Renal cortex interstitium (tissue), 11 donors: ENCODE measurements around the gene HHATL. TPM values are rescaled to one million over a fixed set of nuclear protein-coding genes. Genes with fewer than 3 reads are reported as not detected.

Experiments
- DNase-seq, 11 donors: peaks; one replicate each; pipeline ENCODE4 v3.0.0-alpha.2; 2013; ENCODE audit warnings: low read depth in 9 of 11, low spot score in 4 of 11; ENCODE audit errors: extremely low read depth in 1 of 11
- polyA plus RNA-seq, 3 donors: library from polyadenylated mRNA; unstranded; fragments of 120-200 nt; gene quantifications; one replicate each; pipeline ENCODE4 v1.2.1, GENCODE V29; 2013; ENCODE audit not compliant: insufficient read length in 3 of 3

The HHATL gene
- polyA plus RNA-seq, 3 donors = 0.54 to 0.66 (median 0.61) TPM

DNA sequence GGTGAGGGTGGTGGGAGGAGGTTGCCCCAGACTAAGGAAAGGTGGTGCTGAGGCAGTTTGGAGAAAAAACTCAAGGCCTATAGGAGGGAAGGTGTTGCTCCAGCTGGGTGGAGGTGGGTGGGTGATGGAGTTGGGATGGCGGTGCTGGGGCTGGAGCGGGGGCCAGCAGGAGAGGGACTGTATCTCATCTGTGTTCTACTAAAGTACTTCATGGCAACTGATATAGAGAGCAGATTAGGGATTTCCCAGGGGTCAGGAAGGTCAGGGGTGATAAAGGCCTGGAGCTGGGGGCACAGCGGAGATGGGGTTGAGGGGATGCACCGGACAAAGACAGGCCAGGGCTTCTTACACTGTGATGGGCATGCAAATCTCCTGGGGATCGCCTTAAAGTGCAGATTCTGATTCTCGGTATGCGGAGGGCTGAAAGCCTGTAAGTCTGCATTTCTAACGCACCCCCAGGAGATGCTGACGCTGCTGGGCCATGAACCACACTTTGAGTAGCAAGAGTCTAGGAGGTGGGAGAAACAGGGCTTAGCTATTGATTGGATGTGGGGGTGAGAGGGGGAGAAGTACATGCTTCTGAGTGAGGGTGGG is 13.1 kb downstream of the HHATL start:
- DNase-seq = no peak

DNA sequence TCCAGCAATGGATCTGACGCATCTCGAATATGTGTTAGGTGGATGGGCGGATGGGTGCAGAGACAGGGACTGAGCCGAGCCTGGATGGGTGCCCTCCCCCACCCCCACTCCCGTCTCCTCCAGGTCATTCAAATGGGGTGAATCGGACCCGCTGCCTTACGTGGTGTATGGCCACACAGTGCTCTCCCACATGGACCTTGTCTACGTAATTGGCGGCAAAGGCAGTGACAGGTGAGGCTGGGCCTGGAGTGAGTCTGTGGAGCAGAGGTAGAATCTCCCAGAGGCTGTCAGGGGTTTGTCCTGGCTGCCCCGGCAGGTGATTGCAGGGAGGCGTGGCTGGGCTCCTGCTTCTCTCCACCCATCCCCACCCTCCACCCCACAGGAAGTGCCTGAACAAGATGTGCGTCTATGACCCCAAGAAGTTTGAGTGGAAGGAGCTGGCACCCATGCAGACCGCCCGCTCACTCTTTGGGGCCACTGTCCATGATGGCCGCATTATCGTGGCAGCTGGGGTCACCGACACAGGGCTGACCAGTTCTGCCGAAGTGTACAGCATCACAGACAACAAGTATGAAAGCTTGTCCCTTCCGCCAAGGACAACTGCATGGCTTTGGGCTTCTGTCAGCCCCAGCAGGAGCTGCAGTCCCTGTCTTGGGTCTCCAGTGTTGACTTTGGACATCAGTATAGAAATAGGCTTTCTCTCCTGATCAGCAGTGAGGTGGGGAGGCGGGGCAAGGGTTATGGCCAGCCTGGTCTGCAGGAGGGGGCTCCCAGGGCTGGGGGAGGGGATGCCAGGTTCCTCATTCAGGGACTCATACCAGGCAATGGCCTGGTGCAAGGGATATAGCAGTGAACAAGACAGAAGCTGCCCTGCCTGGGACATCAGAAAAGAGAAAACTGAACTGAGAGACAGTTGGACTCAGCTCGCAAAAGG is 13.8 kb downstream of the HHATL start:
- no peak for DNase-seq

DNA sequence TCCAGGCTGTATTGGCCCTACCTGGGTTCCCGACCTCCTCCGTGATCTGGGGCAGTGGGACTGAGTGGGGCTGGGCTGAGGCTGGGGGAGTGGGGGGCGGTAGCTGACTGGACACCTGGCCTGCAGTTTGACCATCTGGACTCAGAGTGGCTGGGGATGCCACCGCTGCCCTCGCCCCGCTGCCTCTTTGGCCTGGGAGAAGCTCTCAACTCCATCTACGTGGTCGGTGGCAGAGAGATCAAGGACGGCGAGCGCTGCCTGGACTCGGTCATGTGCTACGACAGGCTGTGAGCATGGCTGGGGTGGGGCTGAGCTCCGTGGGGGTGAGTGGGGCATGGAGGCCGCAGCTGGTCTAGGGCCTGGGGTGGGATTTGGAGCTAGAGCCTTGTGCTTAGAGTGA is 14.6 kb downstream of the HHATL start:
- DNase-seq = no peak

DNA sequence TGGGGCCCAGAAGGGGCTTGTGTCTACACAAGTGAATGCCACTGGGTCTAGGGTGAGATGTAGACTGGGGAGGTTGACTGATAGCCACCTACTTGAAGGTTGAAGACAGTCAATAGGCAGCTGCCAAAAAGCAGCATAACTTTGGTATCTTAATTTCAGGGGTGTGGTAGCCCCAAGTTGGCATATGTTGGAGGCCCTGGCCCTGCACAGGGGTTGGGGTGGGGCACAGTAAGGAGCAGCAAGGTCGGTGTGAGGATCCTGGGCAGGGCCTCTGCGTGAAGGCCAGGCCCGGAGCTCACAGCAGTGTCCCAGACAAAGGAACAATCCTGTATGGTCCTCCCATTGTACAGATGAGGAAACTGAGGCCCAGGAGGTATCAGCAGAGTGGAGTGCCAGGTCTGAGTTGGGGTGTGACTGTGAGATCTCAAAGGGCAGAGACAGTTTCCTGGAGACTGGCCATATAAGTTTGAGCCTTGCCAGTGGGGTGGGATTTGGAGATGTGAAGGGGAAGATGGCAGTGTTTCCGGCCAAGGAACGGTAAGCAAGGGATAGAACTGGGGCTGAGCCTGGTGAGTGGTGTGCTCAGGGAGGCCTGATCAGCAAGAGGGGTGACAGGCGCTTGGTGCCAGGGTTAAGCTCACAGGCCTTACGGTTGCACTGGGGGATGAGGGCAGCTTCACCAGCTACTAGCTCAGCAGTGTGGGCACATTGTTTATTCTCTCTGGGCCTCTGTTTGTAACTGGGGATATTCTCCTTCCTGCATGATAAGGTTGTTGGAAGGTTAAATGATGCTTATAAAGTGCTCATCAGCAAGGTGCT is 15.6 kb downstream of the HHATL start:
- no peak for DNase-seq

DNA sequence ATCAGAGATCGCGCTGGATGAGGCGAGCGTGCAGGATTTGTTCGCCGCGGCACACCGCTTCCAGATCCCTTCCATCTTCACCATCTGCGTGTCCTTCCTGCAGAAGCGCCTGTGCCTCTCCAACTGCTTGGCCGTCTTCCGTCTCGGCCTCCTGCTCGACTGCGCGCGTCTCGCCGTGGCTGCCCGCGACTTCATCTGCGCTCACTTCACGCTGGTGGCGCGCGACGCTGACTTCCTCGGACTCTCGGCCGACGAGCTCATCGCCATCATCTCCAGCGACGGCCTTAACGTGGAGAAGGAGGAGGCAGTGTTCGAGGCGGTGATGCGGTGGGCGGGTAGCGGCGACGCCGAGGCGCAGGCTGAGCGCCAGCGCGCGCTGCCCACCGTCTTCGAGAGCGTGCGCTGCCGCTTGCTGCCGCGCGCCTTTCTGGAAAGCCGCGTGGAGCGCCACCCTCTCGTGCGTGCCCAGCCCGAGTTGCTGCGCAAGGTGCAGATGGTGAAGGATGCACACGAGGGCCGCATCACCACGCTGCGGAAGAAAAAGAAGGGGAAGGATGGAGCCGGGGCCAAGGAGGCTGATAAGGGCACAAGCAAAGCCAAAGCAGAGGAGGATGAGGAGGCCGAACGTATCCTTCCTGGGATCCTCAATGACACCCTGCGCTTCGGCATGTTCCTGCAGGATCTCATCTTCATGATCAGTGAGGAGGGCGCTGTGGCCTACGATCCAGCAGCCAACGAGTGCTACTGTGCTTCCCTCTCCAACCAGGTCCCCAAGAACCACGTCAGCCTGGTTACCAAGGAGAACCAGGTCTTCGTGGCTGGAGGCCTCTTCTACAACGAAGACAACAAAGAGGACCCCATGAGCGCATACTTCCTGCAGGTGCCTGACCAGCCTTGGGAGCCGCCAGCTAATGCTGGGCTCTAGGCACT is 16.4 kb downstream of the HHATL start:
- no peak for DNase-seq

DNA sequence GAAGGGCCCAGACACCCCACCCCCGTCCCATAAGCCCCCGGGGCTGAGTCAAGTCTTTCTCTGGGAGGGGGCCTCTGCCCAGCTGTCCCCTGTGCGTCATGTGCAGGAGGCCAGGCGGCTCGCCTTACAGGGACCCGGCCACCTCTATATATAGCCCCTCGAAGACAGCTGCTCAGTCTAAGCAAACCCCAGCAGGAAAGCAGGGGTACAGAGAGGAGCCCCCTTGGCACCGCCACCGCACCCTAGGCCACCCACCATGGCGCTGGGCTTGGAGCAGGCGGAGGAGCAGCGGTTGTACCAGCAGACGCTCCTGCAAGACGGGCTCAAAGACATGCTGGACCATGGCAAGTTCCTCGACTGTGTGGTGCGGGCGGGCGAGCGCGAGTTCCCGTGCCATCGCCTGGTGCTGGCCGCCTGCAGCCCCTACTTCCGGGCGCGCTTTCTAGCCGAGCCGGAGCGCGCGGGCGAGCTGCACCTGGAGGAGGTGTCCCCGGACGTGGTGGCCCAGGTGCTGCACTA is 17.2 kb downstream of the HHATL start, which contains the start of gene KLHL40:
KLHL40 (plus strand) TSS at position 175 of the 519 bp plus-strand sequence; CDS start at position 257, 82 bp downstream.
- DNase-seq = no peak

DNA sequence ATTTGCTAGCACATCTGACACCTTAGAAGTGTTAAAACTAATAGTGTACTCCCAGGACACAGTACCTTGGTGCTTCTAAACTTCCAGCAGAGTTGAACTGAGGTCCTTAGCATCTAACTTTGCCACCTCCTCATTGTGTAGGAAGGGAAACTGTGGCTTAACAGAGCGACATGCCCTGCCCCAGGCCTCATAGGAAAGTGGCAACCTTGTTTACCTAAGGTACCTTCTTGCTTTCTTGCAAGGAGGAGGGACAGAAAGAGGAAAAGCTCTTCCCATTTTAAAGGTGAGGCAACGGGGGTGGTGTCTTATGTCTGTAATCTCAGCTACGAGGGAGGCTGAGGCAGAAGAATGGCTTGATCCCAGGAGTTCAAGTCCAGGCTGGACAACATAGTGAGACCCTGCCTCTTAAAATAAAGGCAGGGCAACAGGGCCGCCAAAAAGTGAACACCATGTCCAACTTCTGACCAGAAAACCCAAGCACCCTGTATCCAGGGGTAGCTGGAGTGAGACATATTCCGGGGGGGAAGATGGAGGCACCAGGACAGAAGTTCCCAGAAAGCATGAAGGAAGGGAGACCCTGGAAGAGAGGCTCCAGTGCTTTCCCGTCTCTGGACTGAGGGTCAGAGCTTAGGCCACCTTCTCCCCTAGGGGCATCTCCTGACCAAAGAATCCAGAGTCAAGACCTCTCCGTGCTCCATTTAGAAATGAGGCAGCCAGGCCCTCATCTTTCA is 17.8 kb downstream of the HHATL start:
- DNase-seq = no peak

DNA sequence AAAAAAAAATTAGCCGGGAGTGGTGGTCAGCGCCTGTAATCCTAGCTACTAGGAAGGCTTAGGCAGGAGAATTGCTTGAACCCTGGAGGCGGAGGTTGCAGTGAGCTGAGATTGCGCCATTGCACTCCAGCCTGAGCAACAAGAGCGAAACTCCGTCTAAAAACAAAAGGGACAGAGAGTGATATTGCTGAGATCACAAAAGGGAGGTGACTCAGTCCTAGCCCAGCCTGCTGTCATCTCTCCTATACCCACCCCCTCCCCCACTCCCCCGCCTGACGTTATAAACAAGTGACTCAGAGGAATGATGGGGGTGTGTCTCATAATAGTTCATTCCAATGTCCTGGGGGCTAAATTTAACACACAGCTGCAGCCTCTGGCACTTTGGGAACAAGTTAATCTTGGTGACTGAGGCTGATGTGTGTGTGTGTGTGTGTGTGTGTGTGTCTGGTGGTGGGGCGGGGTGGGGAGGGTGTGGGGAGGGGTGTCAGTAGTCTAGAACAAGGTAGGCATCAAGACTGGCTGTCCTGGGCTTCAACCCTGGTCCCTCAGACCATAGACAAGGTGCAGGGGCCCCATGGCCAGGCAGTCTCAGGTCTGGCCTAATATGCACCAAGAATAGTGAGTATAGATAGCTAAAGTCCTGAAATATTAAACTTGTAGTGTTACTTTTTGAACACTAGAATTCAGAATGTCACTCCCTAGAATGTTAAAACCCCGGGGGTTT is 18.6 kb downstream of the HHATL start:
- no peak for DNase-seq

DNA sequence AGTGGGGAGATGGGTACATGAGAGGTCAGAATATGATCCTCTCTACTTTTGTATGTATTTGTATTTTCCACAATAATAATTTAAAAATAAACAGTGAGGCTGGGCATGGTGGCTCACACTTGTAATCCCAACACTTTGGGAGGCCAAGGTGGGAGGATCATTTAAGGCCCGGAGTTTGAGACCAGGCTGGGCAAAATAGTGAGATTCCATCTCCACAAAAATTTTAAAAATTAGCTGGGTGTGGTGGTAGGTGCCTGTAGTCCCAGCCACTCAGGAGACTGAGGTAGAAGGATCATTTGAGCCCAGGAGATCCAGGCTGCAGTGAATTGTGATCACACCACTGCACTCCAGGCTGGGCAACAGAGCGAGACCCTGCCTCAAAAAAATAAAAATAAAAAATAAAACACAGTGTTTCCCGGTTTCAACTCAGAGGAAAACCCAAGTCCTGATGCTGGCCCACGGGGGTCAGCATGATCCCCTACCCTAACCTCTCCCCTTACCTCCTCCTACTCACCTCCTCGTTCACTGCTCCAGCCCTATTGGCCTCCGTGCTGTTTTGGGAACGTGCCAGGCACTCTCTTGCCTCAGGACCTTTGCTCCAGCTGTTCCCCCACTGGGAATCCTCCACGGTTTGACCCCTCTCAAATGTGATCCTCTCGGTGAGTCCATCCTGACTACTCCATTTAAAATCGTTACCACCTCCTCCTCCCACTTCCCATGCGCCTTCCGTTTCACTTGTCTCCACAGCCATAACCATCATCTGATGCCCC is 20.1 kb downstream of the HHATL start:
- no peak for DNase-seq

DNA sequence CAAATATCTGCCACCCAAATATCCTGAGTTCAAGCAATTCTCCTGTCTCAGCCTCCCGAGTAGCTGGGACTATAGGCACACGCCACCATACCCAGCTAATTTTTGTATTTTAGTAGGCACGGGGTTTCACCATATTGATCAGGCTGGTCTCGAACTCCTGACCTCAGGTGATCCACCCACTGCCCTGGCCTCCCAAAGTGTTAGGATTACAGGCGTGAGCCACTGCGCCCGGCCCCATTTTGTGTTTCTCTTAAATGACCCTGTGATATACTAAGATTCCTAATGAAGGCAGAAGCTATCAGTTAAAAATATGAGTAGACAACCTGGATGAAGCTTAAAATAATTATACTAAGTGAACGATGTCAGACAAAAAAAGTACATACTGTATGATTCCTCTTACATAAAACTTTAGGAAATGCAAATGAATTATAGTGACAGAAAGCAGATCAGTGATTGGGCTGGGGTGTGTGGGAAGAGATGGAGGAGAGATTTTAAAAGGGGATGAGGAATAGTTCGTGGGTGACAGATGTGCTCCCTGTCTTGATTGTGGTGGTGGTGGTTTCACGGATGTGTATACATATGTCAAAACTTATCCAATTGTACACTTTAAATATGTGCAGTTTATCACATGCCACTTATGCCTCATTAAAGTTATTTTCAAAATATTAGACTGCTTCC is 21.1 kb downstream of the HHATL start:
- DNase-seq = no peak

DNA sequence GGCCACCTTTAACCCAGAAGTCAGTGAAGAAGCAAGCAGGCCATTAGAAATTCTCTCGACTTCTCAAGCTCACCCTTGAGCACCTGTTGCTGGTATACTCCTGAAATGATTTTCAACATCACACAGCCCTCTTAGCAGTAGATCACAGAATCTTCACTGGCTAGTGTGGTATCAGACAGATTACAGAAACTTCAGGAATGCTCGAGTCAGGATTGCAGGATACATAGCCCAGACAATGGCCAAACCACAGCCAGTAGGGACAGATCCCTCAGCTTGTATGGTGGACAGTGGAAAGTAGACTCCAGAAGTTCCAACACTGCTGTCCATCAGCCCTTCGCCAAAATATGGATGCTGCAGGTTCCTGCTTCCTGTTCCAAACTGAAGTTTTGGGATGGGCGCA is 21.8 kb downstream of the HHATL start:
- no peak for DNase-seq

DNA sequence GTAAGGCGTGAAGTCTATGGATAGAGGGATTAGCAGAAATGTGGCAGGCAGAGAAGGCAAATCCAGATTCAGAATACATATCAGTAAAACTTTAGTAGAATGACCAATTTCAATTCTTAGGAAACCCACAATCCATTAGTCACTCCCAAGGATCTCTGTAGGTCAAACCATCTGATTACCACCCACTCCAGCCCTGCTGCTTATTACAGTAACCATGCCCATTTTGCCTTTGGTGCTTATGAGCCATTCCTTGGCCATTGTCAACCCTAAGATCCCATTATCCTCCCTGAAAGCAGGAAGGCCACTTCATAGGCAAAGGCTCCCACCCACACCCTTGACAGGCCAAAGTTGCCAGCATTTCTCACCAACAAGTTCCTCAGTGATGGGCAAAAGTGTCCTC is 22.3 kb downstream of the HHATL start:
- no peak for DNase-seq

DNA sequence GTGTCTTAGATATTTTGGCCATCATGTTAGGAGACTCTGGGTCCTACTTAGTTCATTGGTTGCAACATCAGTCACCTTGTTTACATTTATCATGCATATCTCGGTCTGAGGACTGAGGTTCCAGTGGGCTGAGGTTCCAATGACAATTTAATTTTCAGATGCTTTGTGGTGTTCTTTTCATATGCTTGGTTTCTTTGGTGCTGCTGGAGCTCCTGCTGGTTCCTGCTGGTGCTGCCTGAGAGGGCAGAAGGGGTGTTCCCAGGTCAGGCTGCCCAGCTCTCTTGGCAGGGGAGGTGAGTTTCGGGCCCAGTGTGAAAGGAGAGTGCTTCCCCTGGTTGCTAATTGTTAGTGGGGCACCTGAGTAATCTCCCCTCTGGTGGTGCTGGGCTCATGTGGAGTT is 24.2 kb downstream of the HHATL start:
- no peak for DNase-seq

DNA sequence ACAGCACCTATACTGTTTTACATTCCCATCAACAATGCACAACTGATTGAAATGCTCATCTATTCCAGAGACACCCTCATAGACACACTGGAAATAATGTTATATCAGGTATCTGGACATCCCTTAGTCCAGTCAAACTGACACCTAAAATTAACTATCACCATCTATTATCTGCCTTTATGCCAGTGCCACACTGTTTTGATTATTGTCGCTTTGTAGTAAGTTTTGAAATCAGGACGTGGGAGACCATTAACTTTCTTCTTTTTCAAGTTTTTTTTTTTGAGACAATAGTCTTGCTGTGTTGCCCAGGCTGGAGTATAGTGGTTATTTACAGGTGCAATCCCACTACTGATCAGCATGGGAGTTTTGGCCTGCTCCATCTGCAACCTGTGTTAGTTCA is 26.7 kb downstream of the HHATL start:
- DNase-seq = no peak

DNA sequence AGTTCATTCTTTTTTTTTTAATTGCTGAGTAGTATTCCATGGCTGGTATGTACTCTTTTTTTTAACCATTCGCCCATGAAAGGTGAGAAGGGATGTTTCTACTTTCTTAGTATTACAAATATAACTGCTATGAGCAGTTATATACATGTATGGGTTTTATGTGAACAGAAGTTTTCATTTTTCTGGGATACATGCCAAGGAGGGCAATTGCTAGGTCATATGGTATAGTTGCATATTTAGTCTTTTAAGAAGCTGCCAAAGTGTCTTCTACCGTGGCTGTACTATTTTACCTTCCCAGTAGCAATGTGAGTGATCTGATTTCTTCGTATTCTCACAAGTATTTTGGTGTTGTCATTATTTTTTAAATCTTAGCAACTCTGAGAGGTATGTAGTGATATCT is 28.5 kb downstream of the HHATL start:
- no peak for DNase-seq

DNA sequence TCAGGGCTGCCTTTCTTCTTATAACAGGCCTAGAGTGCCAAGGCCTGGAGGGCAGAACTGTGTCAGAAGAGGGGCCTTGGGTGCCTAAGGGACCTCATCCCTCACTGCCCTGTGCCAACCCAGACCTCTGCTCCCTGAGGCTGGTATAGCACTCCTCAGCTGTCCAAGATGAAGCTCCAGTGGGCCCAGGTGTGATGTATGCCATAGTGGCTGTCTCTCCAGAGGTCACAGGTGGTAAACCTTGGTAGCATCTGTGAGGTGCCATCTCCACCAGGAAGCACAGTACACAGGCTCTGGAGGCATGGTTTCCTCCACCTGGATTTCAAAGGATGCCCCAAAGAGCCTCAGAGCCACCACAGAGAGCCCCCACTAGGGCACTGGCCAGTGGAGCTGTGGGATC is 29.5 kb downstream of the HHATL start:
- no peak for DNase-seq
